GM20000 (cell line): ENCODE data around the gene QRICH1.

Experiments used
- DNase-seq: peaks from one replicate; pipeline ENCODE4 v3.0.0; 2012; ENCODE audit warnings: low spot score
- CTCF ChIP-seq: IDR thresholded peaks from 2 replicates; pipeline ENCODE4 v1.5.1; 2012; ENCODE audit warnings: mild to moderate bottlenecking, control low read depth; ENCODE audit errors: extremely low read depth, missing control alignments

The QRICH1 gene

DNA sequence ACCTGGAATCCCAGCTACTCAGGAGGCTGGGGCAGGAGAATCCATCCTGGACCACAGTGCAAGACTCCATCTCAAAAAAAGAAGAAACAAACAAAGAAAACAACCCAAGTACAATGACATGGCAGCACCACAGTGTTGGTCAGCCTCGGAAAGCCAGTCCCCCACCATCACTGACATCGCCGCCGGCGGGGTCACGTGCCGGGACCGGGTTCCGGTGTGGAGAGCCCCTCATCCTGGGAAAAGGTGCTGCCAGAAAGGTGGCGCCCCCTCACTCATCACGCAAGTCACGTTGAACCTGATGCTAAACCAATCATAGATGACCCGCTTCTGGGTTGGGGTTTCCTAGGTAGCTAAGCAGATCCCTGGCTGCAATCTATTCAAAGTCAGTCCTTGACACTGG is 17.8 kb downstream of the QRICH1 start:
- DNase-seq = no peak
- TF ChIP-seq CTCF = no peak

DNA sequence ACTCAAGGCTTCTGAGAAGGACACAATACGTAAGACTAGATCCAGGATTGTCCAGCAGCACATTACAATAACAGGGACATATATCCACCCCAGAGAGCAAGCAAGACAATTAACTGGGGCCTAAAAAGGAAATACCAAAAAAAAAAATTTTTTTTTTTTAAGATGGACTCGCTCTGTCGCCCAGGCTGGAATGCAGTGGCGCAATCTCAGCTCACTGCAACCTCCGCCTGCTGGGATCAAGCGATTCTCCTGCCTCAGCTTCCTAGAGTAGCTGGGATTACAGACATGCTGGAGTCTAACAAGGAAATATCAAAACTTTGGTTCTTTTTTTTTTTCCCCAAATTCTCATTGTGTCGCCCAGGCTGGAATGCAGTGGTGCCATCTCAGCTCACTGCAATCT is 35.9 kb downstream of the QRICH1 start:
- no peak for DNase-seq
- TF ChIP-seq CTCF = no peak

DNA sequence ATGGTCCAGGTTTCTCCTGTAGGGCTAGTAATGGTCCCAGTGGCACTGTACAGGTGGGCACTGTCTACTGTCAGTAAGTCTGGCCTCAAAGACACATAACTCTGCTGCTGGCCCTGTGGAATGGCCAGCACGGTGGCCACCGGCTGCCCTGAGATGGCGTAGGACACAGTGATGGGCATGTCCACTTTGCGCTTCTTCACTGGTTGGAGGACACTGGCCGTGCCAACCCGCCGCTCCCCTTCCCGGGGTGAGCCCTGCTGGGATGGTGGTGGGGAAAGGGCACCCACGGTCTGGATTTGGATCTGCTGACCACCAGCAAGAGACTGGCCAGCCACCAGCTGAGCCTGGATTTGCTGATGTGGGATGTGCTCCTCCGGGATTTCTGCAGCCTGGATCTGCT is 36.6 kb downstream of the QRICH1 start:
- TF ChIP-seq CTCF = no peak
- no peak for DNase-seq

GRCh38 chr3:49054344-49054862 is 39.5 kb downstream of the QRICH1 start:
- no peak for TF ChIP-seq CTCF
- DNase-seq = no peak

DNA sequence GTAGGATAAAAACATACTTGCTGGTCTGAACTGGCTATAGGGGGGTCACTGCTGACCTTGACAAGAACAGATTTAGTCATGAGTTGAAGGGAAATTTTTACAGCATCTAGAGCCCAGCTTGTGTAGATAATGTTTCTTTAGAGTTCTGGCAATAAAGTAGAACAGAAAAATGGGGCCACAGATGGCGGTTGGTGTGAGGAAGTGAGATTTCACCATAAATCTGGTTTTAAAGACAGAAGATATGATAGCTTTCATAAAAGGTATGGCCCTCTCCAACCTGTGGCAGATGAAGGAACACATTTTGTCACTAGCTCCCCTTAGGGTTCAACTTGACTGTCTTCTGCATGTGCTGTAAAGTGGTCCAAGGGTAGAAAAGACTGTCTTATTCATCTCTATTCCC is 40.3 kb downstream of the QRICH1 start:
- no peak for DNase-seq
- TF ChIP-seq CTCF = no peak

- no peak for DNase-seq
- TF ChIP-seq CTCF = no peak
Measured at GRCh38 chr3:49035281-49035680, 58.6 kb downstream of the QRICH1 start.

DNA sequence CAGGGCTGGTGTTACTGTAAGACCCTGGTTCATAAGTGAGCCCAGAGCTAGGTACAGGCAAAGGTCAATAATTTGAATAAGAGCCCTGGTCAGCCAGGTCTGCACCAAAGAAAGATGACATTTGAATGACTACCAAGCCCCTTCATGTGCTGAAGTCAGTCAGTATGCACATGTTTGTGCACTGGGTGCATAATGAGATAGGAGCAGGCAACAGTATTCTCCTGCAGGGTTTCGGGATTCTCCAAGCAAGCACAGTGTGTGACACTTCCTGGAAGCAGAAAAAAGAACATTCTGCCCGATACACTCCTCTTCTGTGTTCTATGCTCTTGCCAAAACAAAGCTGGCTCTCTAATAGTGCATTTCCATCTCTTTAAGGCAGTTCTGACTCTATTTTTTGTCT is 59.2 kb downstream of the QRICH1 start:
- TF ChIP-seq CTCF = no peak
- no peak for DNase-seq
